ENCODE measurements around the gene GRIN2C.
"Not testable (repeated sequence)": the region's sequence is repeated elsewhere in the genome, so short reads cannot be mapped to it uniquely, and the experiment has no call there.

Gene GRIN2C

DNA sequence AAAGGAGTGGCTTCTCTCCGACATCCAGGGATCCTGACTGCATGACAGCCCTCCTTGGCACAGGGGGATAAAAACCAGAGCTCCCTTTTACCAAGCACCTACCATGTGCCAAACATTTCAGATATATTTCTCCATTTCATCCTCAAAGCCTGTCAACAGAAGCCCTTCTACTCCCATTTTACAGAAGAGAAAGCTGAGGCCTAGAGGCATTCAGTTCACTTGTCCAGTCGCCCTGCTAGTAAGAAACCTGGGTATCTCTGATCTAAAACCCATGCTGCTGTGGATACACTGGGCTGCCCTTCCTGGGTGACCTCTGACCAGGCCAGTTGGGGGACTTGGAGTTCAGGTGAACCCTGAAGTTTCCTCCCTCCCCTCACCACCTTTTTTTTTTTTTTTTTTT lies 19.0 kb upstream of the GRIN2C start:
- no peak for FAIRE-seq

DNA sequence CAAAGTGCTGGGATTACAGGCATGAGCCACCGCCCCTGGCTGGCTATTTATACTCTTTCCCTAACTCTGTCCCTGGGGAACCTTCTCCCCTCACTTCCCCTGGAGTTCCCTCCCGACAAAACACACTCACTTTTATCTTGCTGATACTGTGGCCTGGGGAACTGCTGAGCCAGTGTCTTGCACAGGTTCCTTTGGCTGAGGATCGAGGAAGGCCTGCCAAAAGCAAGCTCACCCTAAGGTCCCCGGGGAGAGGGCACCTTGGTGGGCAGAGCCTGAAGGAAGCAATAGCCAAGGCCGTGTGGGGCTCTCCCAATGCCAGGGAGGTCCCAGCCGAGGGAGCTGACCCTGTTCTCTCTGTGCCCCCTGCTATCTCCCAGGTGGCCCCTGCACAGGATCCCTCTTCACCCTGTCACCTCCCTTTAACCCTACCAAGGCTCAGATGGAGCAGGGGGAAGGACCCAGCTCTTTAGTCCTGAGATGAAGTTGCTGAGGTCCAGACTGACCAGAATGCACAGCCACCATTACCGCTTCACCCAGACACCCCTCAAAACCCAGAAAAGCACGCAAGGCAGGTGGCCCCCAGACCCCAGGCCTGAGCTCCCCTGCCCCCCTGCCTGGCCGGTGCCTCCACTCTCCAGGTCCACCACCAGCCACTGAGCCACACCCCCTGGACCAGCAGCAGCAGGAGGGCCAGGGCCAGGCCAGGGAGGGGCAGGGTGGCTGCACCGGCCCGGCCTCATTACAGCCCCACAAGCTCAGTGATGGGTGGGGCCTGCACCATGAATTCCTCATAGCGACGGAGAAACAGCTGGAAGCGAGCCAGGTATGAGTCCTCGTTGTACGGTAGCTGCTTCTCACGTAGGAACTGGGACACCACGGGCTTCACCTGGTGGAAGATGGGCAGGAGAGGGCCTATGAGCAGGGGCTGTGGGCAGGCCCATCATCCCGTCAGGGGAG lies 18.2 kb upstream of the GRIN2C start:
- no peak for FAIRE-seq

DNA sequence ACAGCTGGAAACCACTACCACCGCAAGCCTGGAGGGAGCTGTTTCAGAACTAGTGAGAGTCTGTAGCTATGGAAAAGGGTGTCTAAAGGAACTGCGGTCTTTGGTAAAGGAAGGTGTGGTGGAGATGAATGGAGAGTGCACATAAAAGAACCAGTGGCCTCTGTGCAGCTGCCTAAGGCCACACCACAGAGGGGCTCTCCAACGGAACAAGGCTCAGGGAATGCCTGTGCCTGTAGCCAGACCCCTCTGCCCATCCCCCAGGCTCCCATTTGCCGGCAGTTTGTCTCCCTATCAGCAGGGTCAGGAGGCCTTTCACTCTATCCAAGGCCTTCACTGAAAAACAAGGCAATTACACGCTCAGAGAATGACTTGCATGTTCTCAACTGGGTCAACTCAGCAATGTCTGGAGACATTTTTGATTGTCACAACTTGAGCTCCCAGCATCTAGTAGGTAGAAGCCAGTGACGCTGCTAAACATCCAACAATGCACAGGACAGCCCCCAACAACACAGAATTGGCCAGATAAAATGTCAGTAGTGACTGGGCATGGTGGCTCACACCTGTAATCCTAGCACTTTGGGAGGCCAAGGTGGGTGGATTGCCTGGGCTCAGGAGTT lies 16.4 kb upstream of the GRIN2C start:
- no peak for FAIRE-seq

DNA sequence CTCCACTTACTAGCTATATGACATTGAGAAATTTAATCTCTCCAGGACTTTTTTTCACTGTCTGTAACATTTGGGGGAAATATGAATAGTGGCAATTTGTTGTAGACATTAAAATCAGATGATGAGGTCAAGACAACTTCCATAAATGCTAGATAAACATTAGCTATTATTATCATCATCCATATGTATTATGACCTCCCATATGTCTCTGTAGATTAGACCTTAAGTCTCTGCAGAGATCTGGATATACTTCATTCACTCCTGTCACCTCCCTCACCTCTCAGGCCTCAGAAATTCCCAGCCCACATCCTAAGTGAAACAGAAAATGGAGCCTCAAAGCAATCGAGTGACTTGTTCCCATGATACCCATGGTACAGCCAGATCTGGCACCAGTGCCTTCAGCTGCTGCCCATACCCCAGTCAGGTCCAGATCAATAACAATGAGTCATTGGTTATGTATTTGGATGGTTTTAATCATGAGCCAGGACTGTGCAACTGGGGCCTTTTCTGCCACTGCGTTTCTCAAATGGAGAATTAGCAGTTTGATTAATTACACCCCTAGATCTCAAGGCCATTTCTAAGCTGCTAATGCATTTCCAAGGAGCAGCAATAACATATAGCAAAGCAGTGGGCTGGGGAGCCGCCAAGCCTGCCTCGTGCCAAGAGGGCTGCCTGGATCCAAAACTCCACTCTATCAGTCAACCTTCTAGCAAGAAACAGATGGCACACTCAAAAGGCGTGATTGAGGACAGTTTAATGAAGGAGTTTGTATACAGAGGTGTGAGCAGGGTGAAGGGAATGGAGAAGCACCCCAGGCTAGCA lies 15.7 kb upstream of the GRIN2C start:
- FAIRE-seq, result no peak

- FAIRE-seq, result no peak
Measured at GRCh38 chr17:74874615-74875037, 14.9 kb upstream of the GRIN2C start.

GRCh38 chr17:74873874-74874614 lies 14.4 kb upstream of the GRIN2C start:
- no peak for FAIRE-seq

DNA sequence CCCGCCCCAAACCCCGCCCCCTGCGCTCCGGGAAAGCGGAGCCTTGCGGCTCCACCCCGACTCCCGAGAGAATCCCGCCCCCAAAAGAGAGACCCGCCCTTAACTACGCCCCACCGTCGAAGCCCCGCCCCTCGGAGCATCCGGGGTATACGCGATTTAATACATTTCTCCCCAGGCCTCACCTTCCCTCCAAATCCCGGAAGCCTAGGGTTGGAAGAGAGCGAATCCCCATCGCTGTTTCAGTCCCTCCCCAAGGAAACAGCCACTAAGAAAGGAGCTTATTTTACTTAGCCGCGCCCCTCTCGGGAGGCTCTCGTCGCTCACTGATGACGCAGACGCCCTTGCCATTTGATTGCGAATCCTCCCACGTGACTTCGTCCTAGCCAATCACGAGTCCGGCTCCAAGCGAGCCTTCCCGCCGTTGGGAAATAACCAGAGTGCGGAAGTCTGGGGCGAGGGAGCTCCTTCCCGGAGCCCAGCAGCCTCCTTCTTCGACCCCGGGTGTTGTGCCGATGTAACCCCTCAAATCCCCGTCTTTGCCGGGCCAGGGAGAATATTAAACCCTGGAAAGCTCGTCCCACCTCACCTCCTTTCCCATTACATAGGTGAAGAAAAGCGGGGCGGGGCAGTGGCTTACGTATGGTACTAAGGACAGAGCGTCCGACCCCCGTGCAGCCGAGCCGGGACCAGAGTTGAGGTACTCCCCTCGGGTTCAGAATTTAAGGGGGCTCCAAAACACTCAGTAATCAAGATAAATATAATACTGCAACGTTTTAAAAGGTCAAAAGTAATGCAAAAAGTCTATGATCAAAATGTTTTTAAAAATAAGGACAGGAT lies 13.6 kb upstream of the GRIN2C start:
- FAIRE-seq, result peak; percentile 98

DNA sequence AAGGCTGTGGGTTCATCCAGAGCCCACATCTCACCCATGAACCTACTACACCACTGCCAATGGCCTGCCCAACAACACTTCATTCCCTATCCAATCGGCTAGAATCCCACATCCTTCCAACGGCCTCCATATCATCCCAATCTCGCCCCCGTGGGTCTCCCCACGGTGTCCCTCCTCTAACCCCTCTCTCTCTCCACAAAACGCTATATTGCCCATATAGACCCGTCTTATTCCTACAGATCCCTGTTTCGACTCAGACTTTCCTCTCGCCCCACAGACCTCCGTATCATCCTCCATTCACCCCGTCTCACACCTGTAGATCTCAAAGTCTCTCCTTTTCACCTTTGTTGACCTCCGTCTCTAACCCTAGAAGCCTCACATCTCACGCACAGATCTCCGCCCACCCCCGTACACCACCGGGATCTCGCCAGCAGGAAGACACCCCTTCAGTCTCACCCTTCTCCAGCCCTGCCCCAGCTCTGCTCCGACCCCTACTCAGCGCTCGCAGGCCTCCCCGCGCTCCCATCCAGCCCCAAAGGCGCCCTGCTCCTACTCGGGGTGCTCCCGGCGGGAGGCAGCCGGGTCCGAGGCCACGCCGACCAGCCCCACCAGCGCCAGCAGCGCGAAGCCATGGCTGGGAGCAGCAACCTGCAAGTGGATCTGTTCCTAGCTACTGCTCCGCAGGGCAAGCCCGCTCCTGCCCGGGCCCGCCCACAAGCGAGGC lies 12.8 kb upstream of the GRIN2C start, which contains the start of gene FDXR:
FDXR (minus strand) TSS at position 682 of the 724 bp plus-strand sequence; CDS start at position 632, 50 bp downstream.
- no peak for FAIRE-seq

DNA sequence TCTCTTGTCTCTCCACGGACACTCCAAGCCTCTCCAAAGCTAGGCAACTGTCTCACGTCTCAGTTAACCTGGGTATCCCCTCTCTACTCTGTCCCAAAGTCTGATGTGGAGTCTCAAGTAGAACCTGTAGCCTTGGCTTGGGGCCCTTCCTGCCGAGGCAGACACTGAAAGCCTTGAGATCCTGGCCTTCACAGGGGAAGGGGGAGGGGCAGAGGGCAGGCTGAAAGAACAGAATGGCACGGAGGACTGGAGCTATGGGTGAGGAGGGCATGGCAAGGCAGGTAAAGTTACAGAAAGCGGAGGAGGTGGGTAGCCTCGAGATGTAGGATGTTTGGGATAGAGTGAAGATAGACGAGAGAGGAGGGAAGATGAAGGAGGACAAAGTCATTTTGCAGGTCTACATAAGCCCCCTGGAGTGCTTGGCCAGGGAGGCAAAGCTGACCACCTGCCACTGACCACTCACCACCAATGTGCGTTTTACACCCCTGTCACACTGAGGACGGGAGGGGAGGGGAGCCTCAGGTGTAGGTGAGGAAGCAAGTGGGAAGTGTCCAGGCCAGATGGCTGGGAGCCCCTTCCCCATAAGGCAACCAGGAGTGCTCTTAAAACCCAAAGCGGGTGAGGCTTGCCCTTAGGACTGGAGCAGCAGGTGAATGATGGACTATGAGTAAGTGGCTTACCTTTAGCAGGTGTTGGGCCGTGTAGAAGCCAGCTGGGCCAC lies 11.8 kb upstream of the GRIN2C start:
- FAIRE-seq, result no peak

DNA sequence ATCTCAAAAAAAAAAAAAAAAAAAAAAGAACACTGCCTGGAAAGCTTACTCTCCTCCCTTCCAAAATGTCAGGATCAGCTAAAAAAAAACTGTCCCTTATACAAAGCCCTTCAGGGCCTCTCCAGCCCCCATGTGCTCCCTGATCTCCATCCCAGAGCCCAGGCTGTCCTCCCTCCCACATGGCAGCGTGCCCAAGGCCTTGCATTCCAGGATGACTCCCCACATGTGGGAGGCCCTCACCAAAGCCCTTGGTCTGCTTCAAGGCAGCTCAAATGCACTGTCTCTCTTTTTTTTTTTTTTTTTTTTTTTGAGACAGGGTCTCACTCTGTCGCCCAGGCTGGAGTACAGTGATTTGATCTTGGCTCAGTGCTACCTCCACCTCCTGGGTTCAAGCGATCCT lies 10.8 kb upstream of the GRIN2C start:
- no peak for FAIRE-seq

DNA sequence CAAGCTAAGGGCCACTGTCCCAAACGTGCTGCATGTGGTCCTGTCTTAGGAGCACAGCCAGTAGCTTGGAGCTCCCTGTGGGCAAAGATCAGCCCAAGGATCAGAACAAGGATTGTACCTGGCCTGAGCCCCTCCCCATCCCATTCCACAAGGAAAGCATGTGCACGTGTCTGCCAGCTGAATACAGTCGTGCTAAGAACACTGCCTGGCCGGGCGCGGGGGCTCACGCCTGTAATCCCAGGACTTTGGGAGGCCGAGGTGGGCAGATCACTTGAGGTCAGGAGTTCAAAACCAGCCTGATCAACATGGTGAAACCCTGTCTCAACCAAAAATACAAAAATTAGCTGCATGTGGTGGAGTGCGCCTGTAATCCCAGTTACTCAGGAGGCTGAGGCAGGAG lies 10.3 kb upstream of the GRIN2C start:
- not testable (repeated sequence) for FAIRE-seq

DNA sequence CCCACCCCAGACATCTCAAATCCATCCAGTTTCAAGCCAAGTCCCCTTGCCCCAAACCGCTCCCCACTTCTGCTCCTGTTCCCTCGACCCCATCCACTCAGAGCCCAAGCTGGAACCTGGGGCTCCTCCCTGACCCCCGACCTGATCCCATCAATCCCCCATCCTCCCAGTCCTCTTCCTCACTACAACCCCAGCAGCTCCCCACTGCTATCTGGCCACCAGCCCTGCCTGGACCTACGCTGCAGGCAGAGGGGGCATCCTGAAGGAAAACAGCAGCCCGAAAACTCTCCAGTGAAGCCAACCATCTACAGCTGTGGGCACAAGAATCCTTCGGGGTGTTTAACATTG lies 9.2 kb upstream of the GRIN2C start:
- no peak for FAIRE-seq

- FAIRE-seq, result no peak
Measured at GRCh38 chr17:74868251-74868907, 8.7 kb upstream of the GRIN2C start.

DNA sequence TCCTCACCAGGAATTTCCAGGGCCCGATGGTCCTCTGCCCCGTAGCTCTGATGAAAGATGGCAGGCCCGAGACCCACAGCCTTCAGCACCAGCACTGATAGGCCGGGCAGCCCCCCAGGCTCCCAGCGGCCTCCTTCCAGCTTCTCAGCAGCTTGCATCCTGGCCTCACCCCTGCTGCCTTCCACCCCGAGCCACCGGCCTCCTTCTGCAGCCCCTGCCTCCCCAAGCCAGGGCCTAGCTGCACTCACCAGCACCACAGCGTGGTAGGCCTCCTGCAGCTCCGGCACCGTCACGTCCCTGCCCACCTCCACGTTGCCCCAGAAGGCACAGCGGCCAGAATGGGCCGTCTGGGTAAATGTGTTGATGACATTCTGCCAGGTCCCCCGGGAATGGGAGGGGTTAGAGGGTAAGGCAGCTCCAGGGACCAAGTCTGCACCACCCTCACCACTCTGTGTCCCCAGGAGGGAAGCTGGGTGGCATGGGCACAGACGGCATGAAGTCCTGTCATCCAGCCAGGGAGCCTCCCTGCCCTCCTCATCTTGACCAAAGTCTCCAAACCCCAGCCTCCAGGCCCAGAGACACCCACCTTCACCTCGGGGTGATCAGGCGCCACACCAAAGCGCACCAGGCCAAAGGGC lies 6.6 kb upstream of the GRIN2C start:
- FAIRE-seq, result no peak

DNA sequence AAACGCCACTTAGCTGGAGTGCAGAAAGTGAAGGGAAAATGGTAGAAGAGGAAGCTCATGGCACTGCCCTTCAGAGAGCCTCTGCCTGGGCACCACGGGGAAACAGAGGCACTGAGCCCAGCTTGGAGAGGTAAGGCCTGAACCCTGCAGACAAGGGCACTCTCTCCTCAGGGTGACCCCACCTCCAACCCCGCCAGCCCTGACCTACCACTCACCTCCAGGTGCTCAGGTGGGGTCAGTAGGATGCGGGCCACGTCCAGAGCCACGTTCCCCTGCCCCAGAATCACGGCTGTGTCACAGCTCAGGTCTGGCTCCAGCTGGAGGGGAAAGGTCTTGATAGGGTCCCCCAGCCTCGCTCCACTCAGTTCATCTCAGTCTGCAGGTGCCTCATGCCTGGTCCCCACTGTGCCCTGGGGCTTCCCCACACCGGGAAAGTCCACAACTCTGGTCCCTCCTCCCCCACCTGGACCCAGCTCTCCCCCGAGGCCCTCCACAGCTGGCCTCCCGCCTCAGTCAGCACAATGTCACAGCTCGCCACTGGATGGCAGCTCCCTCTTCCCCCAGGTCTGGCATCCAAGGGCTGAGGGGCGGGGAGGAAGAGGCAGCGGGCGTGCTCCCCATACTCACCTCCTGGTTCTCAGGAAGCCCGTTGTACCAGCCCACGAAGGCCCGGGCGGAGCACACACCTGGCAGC lies 6.0 kb upstream of the GRIN2C start:
- no peak for FAIRE-seq

- peak; percentile 88 for FAIRE-seq
Measured at GRCh38 chr17:74864866-74865395, 5.2 kb upstream of the GRIN2C start.

DNA sequence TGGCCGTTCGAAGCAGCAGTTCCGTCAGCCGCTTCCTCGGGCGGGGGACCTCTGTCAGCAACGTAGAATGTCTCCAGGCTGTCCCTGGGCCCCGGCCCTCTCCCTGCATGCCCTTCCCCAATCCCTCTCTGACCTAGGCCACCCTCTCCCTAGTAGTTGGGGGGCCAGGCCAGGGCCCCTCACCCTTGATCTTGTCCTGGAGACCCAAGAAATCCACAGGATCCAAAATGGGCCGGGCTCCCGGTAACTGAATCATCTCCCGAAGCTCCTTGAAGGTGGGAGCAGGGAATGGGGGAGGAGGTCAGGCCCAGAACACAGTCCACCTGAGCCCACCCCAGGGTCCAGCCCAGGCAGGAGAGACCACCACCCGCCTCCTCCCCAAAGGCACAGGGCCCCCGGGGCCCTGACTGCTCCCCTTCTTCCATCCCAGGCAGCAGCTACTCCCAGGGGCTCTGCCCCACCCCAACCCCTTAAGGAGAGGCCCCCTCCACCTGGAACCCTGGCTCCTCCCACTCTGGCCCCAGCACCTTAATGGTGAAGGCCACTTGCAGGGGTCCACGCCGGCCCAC lies 4.7 kb upstream of the GRIN2C start:
- FAIRE-seq, result no peak
